HepG2 (cell line): ENCODE results near the gene MYL11. TPM values are rescaled to one million over a fixed set of nuclear protein-coding genes. Genes with fewer than 3 reads are reported as not detected.
A peak's percentile ranks its signal among the peaks of the same experiment; 100 is the strongest.

Experiments
- GATAD2A ChIP-seq: IDR thresholded peaks from 2 replicates; pipeline ENCODE4 v1.6.1; 2016
- HOXA9 ChIP-seq: sonication (generic); formaldehyde crosslinking; IDR thresholded peaks from 2 replicates; pipeline ENCODE4 v1.8.1; 2022; ENCODE audit warnings: missing genetic modification reagents, mild to moderate bottlenecking, moderate library complexity, borderline replicate concordance
- KLF11 ChIP-seq: IDR thresholded peaks from 2 replicates; pipeline ENCODE4 v1.6.1; 2016; ENCODE audit warnings: missing compliant biosample characterization
- NFKBIZ ChIP-seq: IDR thresholded peaks from 2 replicates; pipeline ENCODE4 v1.6.1; 2018; ENCODE audit warnings: missing genetic modification reagents, missing compliant biosample characterization
- PAF1 ChIP-seq: IDR thresholded peaks from 2 replicates; pipeline ENCODE4 v1.6.1; 2016; ENCODE audit warnings: missing genetic modification reagents, missing compliant biosample characterization
- PHB2 ChIP-seq: fragments of 450-650 bp; IDR thresholded peaks from 2 replicates; pipeline ENCODE4 v1.6.1; 2018; ENCODE audit not compliant: partially characterized antibody
- STAG1 ChIP-seq: sonication (generic); formaldehyde crosslinking; IDR thresholded peaks from 2 replicates; pipeline ENCODE4 v1.4.0; 2020; ENCODE audit warnings: missing genetic modification reagents
- ZFP36 ChIP-seq: fragments of 150-350 bp; IDR thresholded peaks from 2 replicates; pipeline ENCODE4 v1.6.1; 2018; ENCODE audit warnings: borderline replicate concordance, low read length, low read depth; ENCODE audit not compliant: partially characterized antibody
- ZFP82 ChIP-seq: sonication (generic); formaldehyde crosslinking; IDR thresholded peaks from 2 replicates; pipeline ENCODE4 v1.5.1; 2020; ENCODE audit warnings: mild to moderate bottlenecking, missing genetic modification reagents, borderline replicate concordance
- ZNF20 ChIP-seq: sonication (generic); formaldehyde crosslinking; IDR thresholded peaks from 2 replicates; pipeline ENCODE4 v1.4.0; 2020; ENCODE audit warnings: mild to moderate bottlenecking, moderate library complexity, missing genetic modification reagents
- ZNF225 ChIP-seq: sonication (generic); formaldehyde crosslinking; IDR thresholded peaks from 2 replicates; pipeline ENCODE4 v1.4.0; 2020; ENCODE audit warnings: mild to moderate bottlenecking, missing genetic modification reagents
- ZNF317 ChIP-seq: sonication (generic); formaldehyde crosslinking; IDR thresholded peaks from 2 replicates; pipeline ENCODE4 v1.5.0; 2020; ENCODE audit warnings: mild to moderate bottlenecking, missing genetic modification reagents
- ZNF382 ChIP-seq: sonication (generic); formaldehyde crosslinking; IDR thresholded peaks from 2 replicates; pipeline ENCODE4 v1.5.0; 2020; ENCODE audit warnings: missing genetic modification reagents, mild to moderate bottlenecking, borderline replicate concordance
- ZNF484 ChIP-seq: sonication (generic); formaldehyde crosslinking; IDR thresholded peaks from 2 replicates; pipeline ENCODE4 v1.5.1; 2020; ENCODE audit warnings: mild to moderate bottlenecking, low read depth, missing genetic modification reagents, borderline replicate concordance
- ZNF737 ChIP-seq: sonication (generic); formaldehyde crosslinking; IDR thresholded peaks from 2 replicates; pipeline ENCODE4 v1.5.0; 2020; ENCODE audit warnings: missing genetic modification reagents, mild to moderate bottlenecking, borderline replicate concordance
- ZNF879 ChIP-seq: sonication (generic); formaldehyde crosslinking; IDR thresholded peaks from 2 replicates; pipeline ENCODE4 v1.8.1; 2023; ENCODE audit warnings: missing genetic modification reagents
- polyA plus RNA-seq, 8 experiments: library from polyadenylated mRNA; depleted of rRNA in 3 of 8; stranded (reverse) in 7 of 8; unstranded in 1 of 8; fragments of >200 nt; fragmentation: Illumina TruSeq in 4 of 8; extraction: Trizol in 4 of 8; gene quantifications; 2 replicates each; pipeline versions ENCODE4 v1.2.1 to v1.2.3, GENCODE V29; 2011 to 2016; ENCODE audit warnings: low read depth in 4 of 8, missing spikeins in 1 of 8, mixed read lengths in 1 of 8; ENCODE audit not compliant: insufficient read depth in 1 of 8
- total RNA-seq, 5 experiments: library from RNA; depleted of rRNA; stranded (reverse); fragments of >200 nt; fragmentation: Illumina TruSeq; extraction: Trizol; gene quantifications; 2 replicates each; pipeline ENCODE4 v1.2.3, GENCODE V29; 2016; ENCODE audit warnings: low read depth in 1 of 5
- TF ChIP-seq, protein P1 (sequence below): sonication (generic); formaldehyde crosslinking; IDR thresholded peaks from 2 replicates; pipeline ENCODE4 v1.5.1; 2020; ENCODE audit warnings: missing genetic modification reagents, mild to moderate bottlenecking, borderline replicate concordance
- TF ChIP-seq, protein P2 (sequence below): sonication (generic); formaldehyde crosslinking; conservative IDR thresholded peaks from 2 replicates; pipeline ENCODE4 v1.5.0; 2020; ENCODE audit warnings: missing genetic modification reagents
- TF ChIP-seq, protein P3 (sequence below): sonication (generic); formaldehyde crosslinking; IDR thresholded peaks from 2 replicates; pipeline ENCODE4 v1.5.0; 2020; ENCODE audit warnings: mild to moderate bottlenecking, missing genetic modification reagents
- TF ChIP-seq, protein P4 (sequence below): sonication (generic); formaldehyde crosslinking; IDR thresholded peaks from 2 replicates; pipeline ENCODE4 v1.4.0; 2020; ENCODE audit warnings: missing genetic modification reagents, borderline replicate concordance
- TF ChIP-seq, protein P5 (sequence below): sonication (generic); formaldehyde crosslinking; IDR thresholded peaks from 2 replicates; pipeline ENCODE4 v1.8.0; 2022; ENCODE audit warnings: mild to moderate bottlenecking, missing genetic modification reagents; ENCODE audit not compliant: insufficient replicate concordance

The MYL11 gene
- total and polyA plus RNA-seq, 2 of the 13 experiments (the other 11 are each of a cell fraction or from before 2014, with no cell fraction given), result not detected

DNA sequence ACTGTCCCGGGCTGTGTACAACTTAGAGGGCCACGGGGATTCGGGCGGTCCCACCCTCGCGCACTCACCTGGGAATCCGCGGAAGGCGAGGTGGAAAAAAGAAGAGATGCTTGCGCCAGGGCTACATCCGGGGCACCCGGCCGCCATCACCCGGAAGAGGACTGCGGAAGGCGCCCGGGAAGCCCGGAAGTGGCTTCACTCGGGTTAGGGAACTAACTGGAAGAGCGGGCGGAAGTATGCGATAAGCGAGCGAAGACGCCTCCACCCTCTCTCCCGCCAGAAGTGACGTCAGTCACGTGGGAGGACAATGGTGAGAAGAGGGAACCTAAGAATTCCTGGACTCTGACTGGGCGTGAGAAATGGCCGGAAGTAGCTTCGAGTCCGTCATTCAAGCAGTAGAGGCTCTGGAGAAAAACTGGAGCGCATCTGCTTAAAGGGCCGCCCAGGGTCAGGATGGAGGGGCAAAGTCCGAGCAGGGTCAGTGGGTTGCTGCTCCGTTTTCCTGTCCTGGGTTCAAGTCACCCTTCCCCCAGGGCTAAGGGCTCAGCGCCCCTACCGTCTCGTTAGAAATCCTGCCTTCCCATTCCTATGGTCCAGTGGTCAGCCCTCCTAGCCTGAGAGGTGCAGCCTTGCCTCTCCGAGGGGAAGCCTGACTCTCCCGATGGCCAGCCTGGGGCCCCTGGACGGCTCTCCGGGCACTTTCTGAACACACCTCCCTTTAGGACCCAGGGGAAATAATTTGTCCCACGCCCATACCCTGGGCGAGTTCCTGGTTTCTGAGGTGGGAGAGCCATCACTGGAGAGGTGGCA, 19.3 kb upstream of the MYL11 start, which contains the start of gene CD2BP2 (continued):
- peak; percentile 84; the same call in 1 of the 2 replicates for TF ChIP-seq ZFP82 (CRISPR knock-in tag)
- peak; percentile 59; the same call in 1 of the 2 replicates for TF ChIP-seq KLF11 (CRISPR knock-in tag)
- no peak for TF ChIP-seq ZNF382 (CRISPR knock-in tag)
- TF ChIP-seq ZFP36, result no peak
- peak; percentile 74 for TF ChIP-seq NFKBIZ (CRISPR knock-in tag)
- TF ChIP-seq, protein P1, sequence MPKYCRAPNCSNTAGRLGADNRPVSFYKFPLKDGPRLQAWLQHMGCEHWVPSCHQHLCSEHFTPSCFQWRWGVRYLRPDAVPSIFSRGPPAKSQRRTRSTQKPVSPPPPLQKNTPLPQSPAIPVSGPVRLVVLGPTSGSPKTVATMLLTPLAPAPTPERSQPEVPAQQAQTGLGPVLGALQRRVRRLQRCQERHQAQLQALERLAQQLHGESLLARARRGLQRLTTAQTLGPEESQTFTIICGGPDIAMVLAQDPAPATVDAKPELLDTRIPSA, result no peak
- no peak for TF ChIP-seq HOXA9 (CRISPR knock-in tag)
- no peak for TF ChIP-seq ZNF225 (CRISPR knock-in tag)
- no peak for TF ChIP-seq ZNF737 (CRISPR knock-in tag)
- 0 out of 2 replicates have a peak, but pooled peaks have one; percentile 39 for TF ChIP-seq PAF1
- TF ChIP-seq, protein P2, sequence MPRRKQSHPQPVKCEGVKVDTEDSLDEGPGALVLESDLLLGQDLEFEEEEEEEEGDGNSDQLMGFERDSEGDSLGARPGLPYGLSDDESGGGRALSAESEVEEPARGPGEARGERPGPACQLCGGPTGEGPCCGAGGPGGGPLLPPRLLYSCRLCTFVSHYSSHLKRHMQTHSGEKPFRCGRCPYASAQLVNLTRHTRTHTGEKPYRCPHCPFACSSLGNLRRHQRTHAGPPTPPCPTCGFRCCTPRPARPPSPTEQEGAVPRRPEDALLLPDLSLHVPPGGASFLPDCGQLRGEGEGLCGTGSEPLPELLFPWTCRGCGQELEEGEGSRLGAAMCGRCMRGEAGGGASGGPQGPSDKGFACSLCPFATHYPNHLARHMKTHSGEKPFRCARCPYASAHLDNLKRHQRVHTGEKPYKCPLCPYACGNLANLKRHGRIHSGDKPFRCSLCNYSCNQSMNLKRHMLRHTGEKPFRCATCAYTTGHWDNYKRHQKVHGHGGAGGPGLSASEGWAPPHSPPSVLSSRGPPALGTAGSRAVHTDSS (CRISPR knock-in tag), result 0 out of 2 replicates have a peak, but pooled peaks have one; percentile 23
- TF ChIP-seq ZNF879 (CRISPR knock-in tag), result no peak
- TF ChIP-seq PHB2, result no peak
- peak; percentile 18; the same call in 1 of the 2 replicates for TF ChIP-seq ZNF317 (CRISPR knock-in tag)
- TF ChIP-seq, protein P3, sequence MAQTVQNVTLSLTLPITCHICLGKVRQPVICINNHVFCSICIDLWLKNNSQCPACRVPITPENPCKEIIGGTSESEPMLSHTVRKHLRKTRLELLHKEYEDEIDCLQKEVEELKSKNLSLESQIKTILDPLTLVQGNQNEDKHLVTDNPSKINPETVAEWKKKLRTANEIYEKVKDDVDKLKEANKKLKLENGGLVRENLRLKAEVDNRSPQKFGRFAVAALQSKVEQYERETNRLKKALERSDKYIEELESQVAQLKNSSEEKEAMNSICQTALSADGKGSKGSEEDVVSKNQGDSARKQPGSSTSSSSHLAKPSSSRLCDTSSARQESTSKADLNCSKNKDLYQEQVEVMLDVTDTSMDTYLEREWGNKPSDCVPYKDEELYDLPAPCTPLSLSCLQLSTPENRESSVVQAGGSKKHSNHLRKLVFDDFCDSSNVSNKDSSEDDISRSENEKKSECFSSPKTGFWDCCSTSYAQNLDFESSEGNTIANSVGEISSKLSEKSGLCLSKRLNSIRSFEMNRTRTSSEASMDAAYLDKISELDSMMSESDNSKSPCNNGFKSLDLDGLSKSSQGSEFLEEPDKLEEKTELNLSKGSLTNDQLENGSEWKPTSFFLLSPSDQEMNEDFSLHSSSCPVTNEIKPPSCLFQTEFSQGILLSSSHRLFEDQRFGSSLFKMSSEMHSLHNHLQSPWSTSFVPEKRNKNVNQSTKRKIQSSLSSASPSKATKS (CRISPR knock-in tag), result 0 out of 2 replicates have a peak, but pooled peaks have one; percentile 46
- TF ChIP-seq, protein P4, sequence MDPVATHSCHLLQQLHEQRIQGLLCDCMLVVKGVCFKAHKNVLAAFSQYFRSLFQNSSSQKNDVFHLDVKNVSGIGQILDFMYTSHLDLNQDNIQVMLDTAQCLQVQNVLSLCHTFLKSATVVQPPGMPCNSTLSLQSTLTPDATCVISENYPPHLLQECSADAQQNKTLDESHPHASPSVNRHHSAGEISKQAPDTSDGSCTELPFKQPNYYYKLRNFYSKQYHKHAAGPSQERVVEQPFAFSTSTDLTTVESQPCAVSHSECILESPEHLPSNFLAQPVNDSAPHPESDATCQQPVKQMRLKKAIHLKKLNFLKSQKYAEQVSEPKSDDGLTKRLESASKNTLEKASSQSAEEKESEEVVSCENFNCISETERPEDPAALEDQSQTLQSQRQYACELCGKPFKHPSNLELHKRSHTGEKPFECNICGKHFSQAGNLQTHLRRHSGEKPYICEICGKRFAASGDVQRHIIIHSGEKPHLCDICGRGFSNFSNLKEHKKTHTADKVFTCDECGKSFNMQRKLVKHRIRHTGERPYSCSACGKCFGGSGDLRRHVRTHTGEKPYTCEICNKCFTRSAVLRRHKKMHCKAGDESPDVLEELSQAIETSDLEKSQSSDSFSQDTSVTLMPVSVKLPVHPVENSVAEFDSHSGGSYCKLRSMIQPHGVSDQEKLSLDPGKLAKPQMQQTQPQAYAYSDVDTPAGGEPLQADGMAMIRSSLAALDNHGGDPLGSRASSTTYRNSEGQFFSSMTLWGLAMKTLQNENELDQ (CRISPR knock-in tag), result no peak
- no peak for TF ChIP-seq GATAD2A (CRISPR knock-in tag)
- TF ChIP-seq, protein P5, sequence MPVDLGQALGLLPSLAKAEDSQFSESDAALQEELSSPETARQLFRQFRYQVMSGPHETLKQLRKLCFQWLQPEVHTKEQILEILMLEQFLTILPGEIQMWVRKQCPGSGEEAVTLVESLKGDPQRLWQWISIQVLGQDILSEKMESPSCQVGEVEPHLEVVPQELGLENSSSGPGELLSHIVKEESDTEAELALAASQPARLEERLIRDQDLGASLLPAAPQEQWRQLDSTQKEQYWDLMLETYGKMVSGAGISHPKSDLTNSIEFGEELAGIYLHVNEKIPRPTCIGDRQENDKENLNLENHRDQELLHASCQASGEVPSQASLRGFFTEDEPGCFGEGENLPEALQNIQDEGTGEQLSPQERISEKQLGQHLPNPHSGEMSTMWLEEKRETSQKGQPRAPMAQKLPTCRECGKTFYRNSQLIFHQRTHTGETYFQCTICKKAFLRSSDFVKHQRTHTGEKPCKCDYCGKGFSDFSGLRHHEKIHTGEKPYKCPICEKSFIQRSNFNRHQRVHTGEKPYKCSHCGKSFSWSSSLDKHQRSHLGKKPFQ, result no peak
- TF ChIP-seq ZNF20 (CRISPR knock-in tag), result 0 out of 2 replicates have a peak, but pooled peaks have one; percentile 13
- no peak for TF ChIP-seq ZNF484
- no peak; the same call in none of the 2 replicates for TF ChIP-seq STAG1 (CRISPR knock-in tag)
